Thyroid gland (tissue), 4 donors: ENCODE measurements around the gene MRPL12. TPM values are rescaled to one million over a fixed set of nuclear protein-coding genes. Genes with fewer than 3 reads are reported as not detected.

ENCODE experiments used
- DNase-seq, 2 donors: peaks; one replicate each; pipeline ENCODE4 v3.0.0-alpha.2; 2019
- H3K27ac ChIP-seq, 3 donors: fragments of 200-600 bp; sonication (generic); 1 replicate in 2 of 3; 2 replicates in 1 of 3; pipeline ENCODE4 v1.5.1; 2016 to 2019; ENCODE audit warnings: mild to moderate bottlenecking in 1 of 3, moderate library complexity in 1 of 3
- H3K27me3 ChIP-seq: fragments of 200-600 bp; sonication (generic); one replicate; pipeline ENCODE4 v1.5.1; 2019
- H3K36me3 ChIP-seq, 2 donors: fragments of 200-600 bp; sonication (generic); one replicate each; pipeline ENCODE4 v1.5.1; 2016 to 2019
- H3K4me1 ChIP-seq, 2 donors: fragments of 200-600 bp; sonication (generic); one replicate each; pipeline ENCODE4 v1.5.1; 2017 to 2019
- H3K4me3 ChIP-seq, 3 donors: fragments of 200-600 bp; sonication (generic); replicated peaks in 1 of 3; 1 replicate in 2 of 3; 2 replicates in 1 of 3; pipeline ENCODE4 v1.5.1; 2016; ENCODE audit warnings: mild to moderate bottlenecking in 1 of 3
- H3K9me3 ChIP-seq: fragments of 200-600 bp; sonication (generic); one replicate; pipeline ENCODE4 v1.5.1; 2017
- CTCF ChIP-seq, 6 experiments: fragments of 200-600 bp in 3 of 6; fragments of 450-650 bp in 3 of 6; sonication (generic) in 3 of 6; IDR thresholded peaks; one replicate each; pipeline ENCODE4 v1.5.1; 2016 to 2019; ENCODE audit warnings: antibody characterized with exemption in 6 of 6, mild to moderate bottlenecking in 2 of 6, inconsistent platforms in 1 of 6, moderate library complexity in 1 of 6
- POLR2A ChIP-seq, 2 donors: fragments of 450-650 bp; IDR thresholded peaks; one replicate each; pipeline ENCODE4 v1.6.1; 2017; ENCODE audit warnings: antibody characterized with exemption in 2 of 2, mild to moderate bottlenecking in 2 of 2, moderate library complexity in 1 of 2
- WGBS, 2 donors: methylation state at CpG; one replicate each; pipeline ENCODE4 v1.1.5; 2017; 5-methylcytosine and 5-hydroxymethylcytosine counted together
- intact Hi-C: fragments of 100-400 bp; cut with DNase I; formaldehyde crosslinking; loops from one replicate; pipeline ENCODE4 v1.15.1; 2023
- total RNA-seq, 4 donors: library from RNA; depleted of rRNA; stranded (reverse); fragments of >200 nt; gene quantifications; one replicate each; pipeline ENCODE4 v1.2.3, GENCODE V29; 2016

MRPL12 gene
- total RNA-seq, 4 donors from 2014 or later = 30.7 to 89.3 (median 46.4) TPM

DNA sequence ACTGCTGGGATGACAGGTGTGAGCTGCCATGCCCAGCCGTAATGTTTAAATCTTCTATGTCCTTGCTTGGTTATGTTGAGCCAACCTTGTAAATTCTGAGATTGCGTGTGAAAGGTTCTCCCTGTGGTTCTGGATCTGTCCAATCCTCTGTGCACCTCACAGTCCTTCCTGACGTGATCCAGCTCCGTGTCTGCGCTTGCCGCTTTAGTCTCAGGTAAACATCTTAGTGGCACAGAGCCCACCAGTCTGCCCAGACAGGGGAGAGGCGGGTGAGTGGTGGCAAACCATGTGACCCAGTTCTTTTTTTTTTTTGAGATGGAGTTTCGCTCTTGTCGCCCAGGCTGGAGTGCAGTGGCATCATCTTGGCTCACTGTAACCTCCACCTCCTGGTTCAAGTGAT lies 22.8 kb downstream of the MRPL12 start:
- H3K27ac ChIP-seq = no peak overlapping the region
- intact Hi-C loops = no loop called here

DNA sequence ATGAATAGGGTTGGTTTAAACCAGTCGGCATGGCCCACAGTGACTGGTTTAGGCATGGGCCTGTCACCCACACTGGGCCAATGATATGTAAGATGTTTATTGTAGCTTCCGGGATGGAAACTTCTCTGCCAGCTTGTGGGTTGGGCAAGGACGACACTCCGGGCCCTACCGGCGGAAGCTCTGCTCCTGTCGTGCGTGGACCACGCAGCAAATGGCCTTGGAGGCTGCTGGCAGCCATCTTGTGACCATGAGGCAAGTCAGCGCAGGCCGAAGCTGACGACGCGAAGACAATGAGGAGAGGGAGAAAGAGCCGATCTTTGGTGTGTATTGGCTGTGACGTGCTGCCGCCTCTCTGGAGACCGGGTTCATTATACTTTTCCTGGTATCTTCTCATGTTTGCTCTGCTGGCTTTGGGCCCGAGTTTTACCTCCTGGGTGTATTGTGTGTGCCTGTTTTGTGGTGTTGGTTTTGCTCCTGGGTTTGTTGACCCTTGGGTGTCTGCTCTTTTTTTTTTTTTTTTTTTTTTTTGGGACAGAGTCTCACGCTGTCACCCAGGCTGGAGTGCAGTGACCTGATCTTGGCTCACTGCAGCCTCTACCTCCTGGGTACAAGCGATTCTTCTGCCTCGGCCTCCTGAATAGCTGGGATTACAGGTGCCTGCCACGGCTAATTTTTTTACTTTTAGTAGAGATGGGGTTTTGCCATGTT lies 24.3 kb downstream of the MRPL12 start:
- Histone ChIP-seq H3K36me3 (no peaks in the 10 kb centered on the region), H3K27me3 (no peaks in the 10 kb centered on the region), H3K27ac (no peak overlapping the region), H3K4me3 (no peak overlapping the region), H3K9me3 (no peaks in the 10 kb centered on the region), H3K4me1 (peaks cover 19 to 25% of the 10 kb centered on the region in 2 donors)
- intact Hi-C loops = no loop called here
- no peak for TF ChIP-seq POLR2A (IDR thresholded peaks at IDR 0.05)
- no peak for TF ChIP-seq CTCF (IDR thresholded peaks at IDR 0.05)
- no peak for DNase-seq
- 92 to 94% methylated on average over 23 of the region's 23 CpGs for WGBS, 2 donors

More for the DNA sequence above, 22.8 kb downstream of the MRPL12 start:
- H3K36me3 ChIP-seq = no peaks in the 10 kb centered on the region
- 46 to 56% methylated on average over 9 of the region's 9 CpGs for WGBS, 2 donors
- H3K27me3 ChIP-seq = no peaks in the 10 kb centered on the region
- no peak for TF ChIP-seq POLR2A (IDR thresholded peaks at IDR 0.05)
- TF ChIP-seq CTCF (IDR thresholded peaks at IDR 0.05) = no peak
- peak; percentile 57 to 71 for DNase-seq
- no peak overlapping the region for H3K4me3 ChIP-seq
- peaks cover 22 to 26% of the 10 kb centered on the region in 2 donors for H3K4me1 ChIP-seq
- H3K9me3 ChIP-seq = no peaks in the 10 kb centered on the region

DNA sequence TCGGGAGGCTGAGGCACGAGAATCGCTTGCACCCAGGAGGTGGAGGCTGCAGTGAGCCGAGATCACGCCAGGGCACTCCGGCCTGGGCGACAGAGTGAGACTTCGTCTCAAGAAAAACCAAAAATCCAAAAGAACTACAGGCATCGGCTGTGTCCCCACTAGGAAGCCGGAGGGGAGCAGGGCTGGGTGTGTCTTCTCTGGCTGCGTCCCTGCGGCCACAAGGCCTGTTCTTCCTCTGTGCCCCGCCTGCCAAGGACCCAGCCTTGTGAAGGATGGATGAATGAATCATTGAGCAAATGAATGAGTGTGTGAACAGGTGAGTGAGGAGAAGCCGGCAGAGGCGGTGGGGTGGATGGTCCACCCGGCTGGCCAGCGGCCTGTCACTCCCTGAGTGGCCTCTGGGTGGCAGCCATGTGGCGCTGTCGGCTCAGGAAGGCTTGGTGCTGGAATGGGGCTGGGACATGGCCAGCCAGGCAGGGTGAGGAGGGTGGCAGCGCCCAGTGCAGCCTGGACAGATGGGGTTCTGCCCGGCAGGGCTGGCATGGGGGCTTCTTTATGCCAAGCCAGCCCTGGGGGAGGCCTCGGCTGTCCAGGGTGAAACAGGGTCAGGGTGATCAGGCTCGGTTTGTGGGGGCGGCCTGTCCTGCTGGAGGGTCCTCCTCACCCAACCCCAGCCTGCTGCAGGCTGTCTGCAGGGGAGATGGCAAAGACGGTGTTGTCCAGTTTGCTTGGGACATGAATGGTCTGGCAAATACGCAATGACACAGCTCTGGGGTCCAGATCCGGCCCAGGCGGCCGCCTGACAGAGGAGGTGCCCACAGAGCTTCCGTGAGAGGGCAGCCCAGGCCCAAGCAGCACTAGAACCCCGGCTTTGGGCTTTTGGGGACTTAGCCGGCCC lies 30.6 kb downstream of the MRPL12 start:
- peak; percentile 86 to 88 for DNase-seq
- no peak overlapping the region for H3K4me3 ChIP-seq
- H3K36me3 ChIP-seq = no peaks in the 10 kb centered on the region
- H3K27ac ChIP-seq = no peak overlapping the region
- no peaks in the 10 kb centered on the region for H3K9me3 ChIP-seq
- TF ChIP-seq CTCF (IDR thresholded peaks at IDR 0.05) = peak; percentile 75 to 97 (median 89)
- TF ChIP-seq POLR2A (IDR thresholded peaks at IDR 0.05) = no peak
- peaks cover 5 to 18% of the 10 kb centered on the region in 2 donors for H3K4me1 ChIP-seq
- intact Hi-C loops = no loop called here
- H3K27me3 ChIP-seq = no peaks in the 10 kb centered on the region
- 33 to 50% methylated on average over 17 to 29 of the region's 32 CpGs for WGBS, 2 donors

- Histone ChIP-seq H3K4me3 (no peak overlapping the region), H3K27me3 (no peaks in the 10 kb centered on the region), H3K36me3 (no peaks in the 10 kb centered on the region), H3K9me3 (no peaks in the 10 kb centered on the region), H3K27ac (no peak overlapping the region), H3K4me1 (peaks cover 5 to 18% of the 10 kb centered on the region in 2 donors)
- TF ChIP-seq CTCF (IDR thresholded peaks at IDR 0.05) = no peak
- TF ChIP-seq POLR2A (IDR thresholded peaks at IDR 0.05) = no peak
- WGBS, 2 donors = 74 to 79% methylated on average over 21 to 23 of the region's 35 CpGs
- no peak for DNase-seq
- intact Hi-C loops = no loop called here
These were observed 31.5 kb downstream of the MRPL12 start for GRCh38 chr17:81734405-81735263.
